D721Med (cell line): Measurements from ENCODE around the gene SLC6A17.

Experiments used
- DNase-seq: peaks from one replicate; pipeline ENCODE4 v3.0.0; 2011; ENCODE audit warnings: low spot score; ENCODE audit not compliant: insufficient read length
- FAIRE-seq: peaks from 2 replicates; lab custom pipeline; 2011; peaks lifted over from hg19 to GRCh38; lab: Jason Lieb, UNC
- TF ChIP-seq, protein P1 (sequence below): IDR thresholded peaks from 2 replicates; pipeline ENCODE4 v1.5.1; 2012; ENCODE audit warnings: mild to moderate bottlenecking, control low read depth; ENCODE audit not compliant: insufficient read depth; ENCODE audit errors: missing control alignments

SLC6A17 gene

DNA sequence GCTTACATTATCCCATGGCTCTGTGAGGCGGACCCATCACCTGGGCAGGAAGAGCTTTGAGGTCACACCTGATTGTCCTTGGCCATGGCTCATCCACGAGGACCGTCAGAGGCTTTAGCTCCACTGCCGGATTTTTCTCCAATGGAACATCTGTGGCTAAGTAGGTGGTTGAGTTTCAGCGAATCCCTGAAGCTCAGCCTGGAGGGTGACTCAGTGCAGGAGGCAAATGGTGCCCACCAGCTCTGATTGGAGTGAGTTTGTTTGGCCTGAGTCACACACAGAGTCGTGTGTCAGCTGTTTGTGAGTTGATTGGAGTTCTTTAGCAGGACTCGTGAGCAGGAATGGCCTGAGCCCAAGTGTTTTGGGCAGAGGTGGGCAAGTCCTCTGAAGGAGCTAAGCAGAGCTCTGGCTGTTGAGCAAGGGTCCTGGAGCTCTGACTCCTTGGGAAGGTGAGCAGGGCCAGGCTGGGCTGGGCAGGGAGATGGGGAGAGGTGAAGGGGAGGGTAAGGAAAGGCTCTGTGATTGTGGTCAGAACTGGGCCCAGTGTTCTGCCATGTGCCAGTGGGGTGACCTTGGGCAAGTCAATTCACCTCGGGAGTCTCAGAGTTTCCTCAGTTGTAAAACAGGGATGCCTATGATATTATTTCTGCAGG is 2.0 kb downstream of the SLC6A17 start:
- no peak for FAIRE-seq

DNA sequence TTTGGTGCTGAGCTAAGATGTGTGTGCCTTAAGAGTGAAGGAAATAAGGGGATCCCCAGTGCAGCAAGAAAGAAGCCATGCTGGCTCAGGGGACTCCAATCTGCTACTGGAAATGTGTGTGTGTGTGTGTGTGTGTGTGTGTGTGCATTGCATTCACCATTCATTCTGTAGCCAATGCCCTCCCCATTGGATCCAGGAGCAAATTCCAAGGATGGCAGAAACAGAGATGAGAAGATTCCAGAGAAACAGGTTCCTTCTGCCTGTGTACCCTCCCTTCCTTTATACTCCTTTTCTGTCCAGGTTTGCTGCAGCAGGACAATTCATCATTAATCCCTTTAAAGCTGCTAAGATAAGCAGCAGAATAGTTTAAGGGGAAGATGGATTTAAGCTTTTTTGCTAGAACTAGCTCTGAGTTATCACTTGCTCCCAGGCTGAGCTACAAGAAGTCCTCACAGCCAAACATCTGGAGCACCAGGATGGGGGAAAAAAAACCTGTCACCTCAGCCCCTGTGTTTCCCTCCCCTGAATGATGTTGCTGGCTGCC is 3.2 kb downstream of the SLC6A17 start:
- DNase-seq (peak; percentile 51), FAIRE-seq (no peak)
- TF ChIP-seq, protein P1, sequence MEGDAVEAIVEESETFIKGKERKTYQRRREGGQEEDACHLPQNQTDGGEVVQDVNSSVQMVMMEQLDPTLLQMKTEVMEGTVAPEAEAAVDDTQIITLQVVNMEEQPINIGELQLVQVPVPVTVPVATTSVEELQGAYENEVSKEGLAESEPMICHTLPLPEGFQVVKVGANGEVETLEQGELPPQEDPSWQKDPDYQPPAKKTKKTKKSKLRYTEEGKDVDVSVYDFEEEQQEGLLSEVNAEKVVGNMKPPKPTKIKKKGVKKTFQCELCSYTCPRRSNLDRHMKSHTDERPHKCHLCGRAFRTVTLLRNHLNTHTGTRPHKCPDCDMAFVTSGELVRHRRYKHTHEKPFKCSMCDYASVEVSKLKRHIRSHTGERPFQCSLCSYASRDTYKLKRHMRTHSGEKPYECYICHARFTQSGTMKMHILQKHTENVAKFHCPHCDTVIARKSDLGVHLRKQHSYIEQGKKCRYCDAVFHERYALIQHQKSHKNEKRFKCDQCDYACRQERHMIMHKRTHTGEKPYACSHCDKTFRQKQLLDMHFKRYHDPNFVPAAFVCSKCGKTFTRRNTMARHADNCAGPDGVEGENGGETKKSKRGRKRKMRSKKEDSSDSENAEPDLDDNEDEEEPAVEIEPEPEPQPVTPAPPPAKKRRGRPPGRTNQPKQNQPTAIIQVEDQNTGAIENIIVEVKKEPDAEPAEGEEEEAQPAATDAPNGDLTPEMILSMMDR: no peak

More for the DNA sequence above, 2.0 kb downstream of the SLC6A17 start:
- TF ChIP-seq, protein P1: no peak
- DNase-seq: no peak

DNA sequence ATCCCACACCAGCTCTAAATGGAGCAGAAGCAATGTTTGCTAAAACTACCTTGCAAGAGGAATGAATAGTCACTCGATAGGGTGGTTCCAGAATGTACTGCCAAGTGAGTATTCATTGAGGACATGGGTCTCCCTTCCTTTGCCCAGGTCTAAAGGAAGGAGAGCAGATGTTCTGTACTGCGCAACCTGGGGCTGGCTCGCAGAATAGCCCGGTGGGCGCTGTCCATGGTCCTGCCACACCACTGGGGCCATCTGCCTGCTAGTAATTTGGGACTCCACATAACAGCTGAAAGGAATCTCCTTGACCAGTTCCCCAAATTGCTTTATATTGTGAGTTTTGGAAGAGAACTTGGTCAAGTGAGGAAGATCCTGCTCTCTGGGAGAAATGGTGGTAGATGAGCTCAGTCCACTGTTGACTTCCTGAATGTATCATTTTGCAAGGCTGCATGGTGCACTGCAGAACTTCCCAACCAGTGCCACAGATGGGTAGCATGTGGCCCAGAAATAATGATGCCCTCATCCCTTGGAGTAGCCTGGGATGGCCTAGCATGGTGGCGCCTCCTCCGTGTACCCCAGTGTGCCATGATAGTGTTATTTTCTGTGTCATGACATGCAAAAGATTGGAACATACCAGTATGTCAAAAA is 5.7 kb downstream of the SLC6A17 start:
- DNase-seq: no peak
- TF ChIP-seq, protein P1: no peak
- FAIRE-seq: no peak

DNA sequence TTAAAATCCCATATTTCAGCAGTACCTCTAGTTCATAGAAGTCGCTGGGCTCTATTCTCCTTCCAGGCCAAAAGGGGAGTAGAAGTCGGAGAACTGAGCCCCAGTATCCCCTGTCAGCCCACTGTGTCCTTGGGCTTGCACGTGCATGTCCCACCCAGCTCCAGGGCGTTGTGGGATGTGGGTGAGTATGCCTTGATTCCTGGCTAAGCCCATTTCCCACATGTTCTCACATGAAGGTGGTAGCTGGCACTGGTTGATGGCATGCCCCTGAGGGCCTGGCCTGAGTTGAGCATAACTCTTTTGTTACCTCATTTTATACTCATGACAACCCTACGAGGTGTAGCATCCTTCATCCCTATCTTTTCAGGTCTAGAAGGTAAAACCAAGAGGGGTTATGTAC is 8.0 kb downstream of the SLC6A17 start:
- TF ChIP-seq, protein P1: no peak
- FAIRE-seq (no peak), DNase-seq (no peak)

DNA sequence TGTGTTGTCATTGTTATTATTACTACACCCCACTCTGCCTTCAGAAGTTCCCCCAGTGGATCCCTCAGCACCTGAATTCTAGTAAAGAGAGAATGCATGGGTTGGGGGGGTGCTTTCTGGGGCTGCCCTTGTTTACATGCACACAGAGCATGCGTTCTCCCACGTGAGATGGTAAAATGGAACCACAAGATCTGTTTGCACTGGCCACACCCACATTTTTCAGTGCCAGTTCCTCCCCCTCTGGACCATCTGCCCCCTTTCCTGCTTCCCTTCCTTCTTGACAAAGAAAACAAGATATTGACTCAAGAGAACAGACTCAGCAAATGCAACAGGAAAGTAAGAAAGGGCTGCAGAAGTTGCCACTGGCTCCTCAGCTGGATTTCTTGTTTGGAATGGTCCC is 8.9 kb downstream of the SLC6A17 start:
- TF ChIP-seq, protein P1: no peak
- FAIRE-seq: no peak
- no peak for DNase-seq

DNA sequence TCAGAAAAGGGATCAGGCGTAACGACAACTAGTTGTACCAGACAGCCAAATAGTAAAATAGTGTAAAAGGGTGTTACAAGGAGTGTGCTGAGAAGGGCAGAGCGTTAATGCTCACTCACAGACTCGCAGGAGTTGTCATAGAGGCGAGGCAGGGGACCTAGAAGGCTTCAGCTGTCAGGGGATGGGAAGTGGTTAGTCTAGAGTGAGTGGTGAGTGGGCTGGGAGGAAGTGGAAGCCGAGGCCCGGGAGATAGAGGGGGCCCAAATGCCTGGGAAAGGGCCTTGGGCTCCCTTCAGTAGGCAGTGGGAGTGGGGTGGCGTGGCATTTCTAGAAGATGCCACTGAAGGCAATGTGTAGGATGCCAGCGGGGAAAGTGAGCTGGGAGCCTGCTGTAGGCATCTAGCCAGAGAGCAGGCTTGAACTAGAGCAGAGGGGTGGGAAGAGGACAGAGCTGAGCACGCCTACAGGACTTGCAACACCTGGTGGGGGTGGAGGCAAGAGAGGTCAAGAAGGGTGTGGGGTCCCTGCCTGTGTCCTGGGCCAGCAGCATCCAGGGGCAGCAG is 10.3 kb downstream of the SLC6A17 start:
- TF ChIP-seq, protein P1: no peak
- DNase-seq: no peak
- no peak for FAIRE-seq
